GM12891 (cell line): ENCODE results near the gene CPVL.

Source experiments
- PAX5 ChIP-seq: IDR thresholded peaks from 2 replicates; pipeline ENCODE4 v1.6.1; 2011; ENCODE audit warnings: low read length, moderate library complexity, mild to moderate bottlenecking; ENCODE audit not compliant: insufficient read depth, severe bottlenecking
- POLR2A ChIP-seq: IDR thresholded peaks from 2 replicates; pipeline ENCODE4 v1.6.1; 2011; ENCODE audit warnings: low read depth, low read length, control low read depth
- POLR2AphosphoS5 ChIP-seq: IDR thresholded peaks from 2 replicates; pipeline ENCODE4 v1.6.1; 2011; ENCODE audit warnings: low read depth, low read length, control low read depth
- SPI1 ChIP-seq: IDR thresholded peaks from 2 replicates; pipeline ENCODE4 v1.6.1; 2011; ENCODE audit warnings: low read depth, low read length, control low read depth
- TAF1 ChIP-seq: IDR thresholded peaks from 2 replicates; pipeline ENCODE4 v1.6.1; 2011; ENCODE audit warnings: low read depth, low read length, control low read depth

DNA sequence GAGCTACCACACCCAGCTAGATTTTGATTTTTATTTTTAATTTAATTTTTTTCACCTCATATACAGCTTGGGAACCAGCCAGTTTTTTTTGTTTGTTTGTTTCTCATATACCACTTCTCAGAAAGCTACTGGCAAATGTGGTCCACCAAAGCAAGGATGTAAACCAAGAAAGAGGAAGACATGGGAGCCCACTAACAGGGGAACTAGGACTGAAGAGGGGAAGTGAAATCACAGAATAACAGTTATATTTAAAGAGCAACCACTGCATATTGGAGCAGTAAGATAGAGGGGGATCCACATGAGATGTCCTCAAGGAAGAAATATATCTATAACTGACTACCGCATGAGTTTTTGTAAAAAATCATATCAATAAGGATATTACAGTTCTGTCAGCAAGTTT lies 10.5 kb downstream of the CPVL start:
- TF ChIP-seq POLR2AphosphoS5: no peak
- TF ChIP-seq PAX5: no peak
- TF ChIP-seq POLR2A: no peak
- no peak for TF ChIP-seq TAF1
- peak; percentile 71; the same call in 1 of the 2 replicates for TF ChIP-seq SPI1
